HG03432 (cell line): ENCODE data around the gene PAX7.

Experiments used
- ATAC-seq: cut with Tn5 transposase; IDR thresholded peaks from one replicate; pipeline ENCODE4 v1.9.1; 2021; ENCODE audit warnings: mild to moderate bottlenecking, moderate library complexity; ENCODE audit not compliant: unreplicated experiment

PAX7 gene

DNA sequence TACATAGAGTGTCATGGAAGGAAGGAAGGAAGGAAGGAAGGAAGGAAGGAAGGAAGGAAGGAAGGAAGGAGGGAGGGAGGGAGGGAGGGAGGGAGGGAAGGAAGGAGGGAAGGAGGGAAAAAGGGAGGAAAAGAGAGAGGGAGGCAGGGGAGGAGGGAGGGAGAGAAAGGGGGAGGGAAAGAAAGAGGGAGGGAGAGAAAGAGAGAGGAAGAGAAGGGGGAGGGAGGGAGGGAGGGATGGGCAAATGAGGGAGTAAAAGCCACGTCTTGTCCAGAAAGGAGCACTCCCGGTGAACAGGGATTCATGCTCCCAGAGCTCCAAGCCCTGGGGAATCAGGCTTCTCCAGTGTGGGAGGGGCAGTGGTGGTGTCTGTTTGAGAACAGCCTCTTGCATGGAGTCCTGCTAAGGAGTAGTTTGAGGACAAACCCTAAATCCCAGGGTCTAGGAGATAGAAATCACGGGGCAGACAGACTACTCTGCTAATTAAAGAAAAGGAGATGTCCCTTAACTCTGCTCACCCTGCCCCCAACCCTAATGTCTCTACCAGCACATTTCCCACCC lies 157.3 kb downstream of the PAX7 start:
- ATAC-seq, result no peak

DNA sequence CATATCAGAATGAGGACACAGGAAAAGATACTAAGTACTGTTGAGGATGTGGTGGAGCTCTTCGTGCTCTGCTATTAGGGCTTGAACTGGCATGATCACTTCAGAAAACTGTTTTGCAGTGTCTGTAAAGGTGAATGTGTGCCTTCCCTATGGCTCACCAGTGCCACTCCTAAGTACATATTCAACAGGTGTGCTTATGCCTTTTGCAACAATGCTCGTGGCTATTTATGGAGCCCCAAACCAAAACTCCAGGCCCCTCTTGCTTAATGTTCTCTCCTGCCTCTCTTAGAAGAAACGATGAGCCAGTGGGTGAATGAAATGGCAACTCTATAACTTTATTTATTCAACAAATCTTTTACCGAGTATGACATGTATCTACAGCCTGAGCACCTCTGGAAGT lies 158.6 kb downstream of the PAX7 start:
- ATAC-seq, result no peak

DNA sequence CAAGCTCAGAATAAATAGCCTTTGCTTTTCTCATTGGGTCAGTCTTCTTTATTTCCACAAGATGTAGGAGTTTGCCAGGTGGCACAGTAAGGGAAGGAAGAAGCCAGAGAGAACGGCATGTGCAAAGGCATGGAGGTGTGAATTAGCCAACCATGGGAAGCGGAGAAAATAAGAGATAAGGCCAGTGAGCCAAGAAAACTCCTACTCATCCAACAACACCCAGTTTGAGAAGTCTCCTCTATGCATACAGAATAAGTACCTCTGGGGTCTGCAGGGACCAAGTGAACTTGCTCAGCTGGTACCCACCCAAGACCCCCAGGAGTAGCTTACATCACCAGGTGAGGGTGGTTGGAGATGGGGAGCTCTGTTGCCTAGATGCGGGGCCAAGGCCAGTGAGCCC lies 162.1 kb downstream of the PAX7 start:
- ATAC-seq, result no peak

GRCh38 chr1:18793164-18793563 lies 162.5 kb downstream of the PAX7 start:
- no peak for ATAC-seq

DNA sequence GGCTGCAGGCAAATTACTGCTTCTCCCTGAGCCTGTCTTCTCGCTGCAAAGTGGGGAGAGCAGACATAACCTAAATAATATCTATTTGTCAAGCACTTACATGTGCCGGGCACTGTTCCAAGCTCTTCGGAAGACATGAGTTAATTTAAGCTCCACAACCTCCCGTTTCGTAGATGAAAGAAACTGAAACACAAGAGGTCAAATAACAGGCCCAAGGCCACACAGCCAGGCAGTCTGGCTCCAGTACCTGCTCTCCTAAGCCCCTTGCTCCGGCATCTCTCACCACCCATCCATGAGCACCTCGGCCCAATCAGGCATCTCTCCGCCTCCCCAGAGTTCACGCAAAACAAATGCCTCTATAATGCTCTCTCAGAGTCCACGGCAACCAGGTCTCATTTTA lies 163.4 kb downstream of the PAX7 start:
- no peak for ATAC-seq

DNA sequence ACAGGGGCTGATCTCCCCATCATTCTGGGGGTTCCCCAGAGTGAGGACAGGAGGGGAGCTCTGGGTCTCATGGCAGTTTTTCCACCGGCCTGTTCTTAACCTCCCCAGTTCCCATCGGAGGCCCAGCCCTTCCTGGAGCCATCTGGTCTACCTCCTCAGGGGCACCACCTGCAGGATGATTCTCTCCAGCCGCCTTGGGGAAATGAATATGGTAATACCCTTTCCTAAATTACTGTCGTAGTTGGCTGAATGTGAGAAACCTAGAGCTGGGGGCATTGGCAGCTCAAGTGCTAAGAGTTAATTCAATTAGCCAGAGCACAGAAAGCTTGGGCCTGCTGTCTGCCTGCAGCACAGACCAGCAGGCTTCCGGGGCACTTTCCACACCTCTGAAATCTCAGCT lies 163.9 kb downstream of the PAX7 start:
- no peak for ATAC-seq

DNA sequence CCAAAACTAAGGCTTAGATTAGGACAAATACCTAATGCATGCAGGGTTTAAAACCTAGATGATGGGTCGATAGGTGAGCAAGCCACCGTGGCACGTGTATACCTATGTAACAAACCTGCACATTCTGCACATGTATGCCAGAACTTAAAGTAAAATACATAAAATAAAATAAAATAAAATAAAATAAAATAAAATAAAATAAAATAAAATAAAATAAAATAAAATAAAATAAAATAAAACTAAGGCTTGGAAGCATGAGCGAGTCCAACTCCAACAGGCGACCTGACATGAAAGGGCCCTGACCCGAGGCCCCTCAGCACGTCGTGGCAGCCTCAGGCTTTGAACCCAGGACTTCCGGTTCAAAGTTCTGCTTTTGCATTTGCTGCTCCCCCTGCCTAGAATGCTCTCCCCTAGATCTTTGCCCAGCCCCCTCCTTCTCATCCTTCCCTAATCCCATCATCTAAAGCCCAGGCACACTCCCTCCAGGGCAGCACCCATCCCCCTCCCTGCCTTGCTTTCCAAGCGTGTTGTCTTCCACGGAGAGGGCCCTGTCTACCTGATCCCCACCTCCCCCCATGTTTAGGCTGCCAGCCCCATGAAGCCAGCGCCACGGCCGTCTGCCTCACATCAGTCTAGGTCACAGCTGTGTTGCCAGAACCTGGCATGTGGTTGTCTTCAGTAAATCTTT lies 164.5 kb downstream of the PAX7 start:
- no peak for ATAC-seq

- no peak for ATAC-seq
Measured at GRCh38 chr1:18796950-18797349, 166.3 kb downstream of the PAX7 start.
